Measurements from ENCODE around the gene DLG2.

The DLG2 gene

GRCh38 chr11:84034484-84034883 lies 1592.7 kb downstream of the DLG2 start:
- peaks cover 8% of the 10 kb centered on the region for H3K9me3 Mint-ChIP-seq
- H3K27ac Mint-ChIP-seq, result no peak overlapping the region
- H3K36me3 Mint-ChIP-seq (ENCODE audit: low read depth), result no peaks in the 10 kb centered on the region
- no peak overlapping the region for H3K4me3 Mint-ChIP-seq
- no peaks in the 10 kb centered on the region for H3K27me3 Mint-ChIP-seq (ENCODE audit: low read depth)
- TF ChIP-seq CTCF (IDR thresholded peaks at IDR 0.05; ENCODE audit: unreplicated experiment in 3 of 3), result no peak
- no peaks in the 10 kb centered on the region for H3K4me1 Mint-ChIP-seq

- no peaks in the 10 kb centered on the region for H3K27me3 Mint-ChIP-seq (ENCODE audit: low read depth)
- H3K36me3 Mint-ChIP-seq (ENCODE audit: low read depth), result no peaks in the 10 kb centered on the region
- no peak overlapping the region for H3K4me3 Mint-ChIP-seq
- no peak for TF ChIP-seq CTCF (IDR thresholded peaks at IDR 0.05; ENCODE audit: unreplicated experiment in 3 of 3)
- H3K4me1 Mint-ChIP-seq, result peaks cover 26% of the 10 kb centered on the region
- H3K9me3 Mint-ChIP-seq, result no peaks in the 10 kb centered on the region
- H3K27ac Mint-ChIP-seq, result no peak overlapping the region
These were observed 1602.9 kb downstream of the DLG2 start for GRCh38 chr11:84024266-84024665.

- H3K4me1 Mint-ChIP-seq, result peaks cover 26% of the 10 kb centered on the region
- no peak for TF ChIP-seq CTCF (IDR thresholded peaks at IDR 0.05; ENCODE audit: unreplicated experiment in 3 of 3)
- H3K27ac Mint-ChIP-seq, result peak overlapping the region; percentile 87 to 96 (median 93)
- H3K4me3 Mint-ChIP-seq, result peak overlapping the region in 2 of 3 experiments; percentile 20 to 26
- no peaks in the 10 kb centered on the region for H3K27me3 Mint-ChIP-seq (ENCODE audit: low read depth)
- H3K9me3 Mint-ChIP-seq, result no peaks in the 10 kb centered on the region
- H3K36me3 Mint-ChIP-seq (ENCODE audit: low read depth), result no peaks in the 10 kb centered on the region
These were observed 1604.4 kb downstream of the DLG2 start for GRCh38 chr11:84022695-84023094.

GRCh38 chr11:84022201-84022600 lies 1604.9 kb downstream of the DLG2 start:
- Mint-ChIP-seq H3K27ac (peak overlapping the region; percentile 87 to 96 (median 93)), H3K4me1 (peaks cover 26% of the 10 kb centered on the region), H3K9me3 (no peaks in the 10 kb centered on the region), H3K27me3 (ENCODE audit: low read depth) (no peaks in the 10 kb centered on the region), H3K4me3 (peak overlapping the region in 2 of 3 experiments; percentile 20 to 26), H3K36me3 (ENCODE audit: low read depth) (no peaks in the 10 kb centered on the region)
- TF ChIP-seq CTCF (IDR thresholded peaks at IDR 0.05; ENCODE audit: unreplicated experiment in 3 of 3), result no peak

DNA sequence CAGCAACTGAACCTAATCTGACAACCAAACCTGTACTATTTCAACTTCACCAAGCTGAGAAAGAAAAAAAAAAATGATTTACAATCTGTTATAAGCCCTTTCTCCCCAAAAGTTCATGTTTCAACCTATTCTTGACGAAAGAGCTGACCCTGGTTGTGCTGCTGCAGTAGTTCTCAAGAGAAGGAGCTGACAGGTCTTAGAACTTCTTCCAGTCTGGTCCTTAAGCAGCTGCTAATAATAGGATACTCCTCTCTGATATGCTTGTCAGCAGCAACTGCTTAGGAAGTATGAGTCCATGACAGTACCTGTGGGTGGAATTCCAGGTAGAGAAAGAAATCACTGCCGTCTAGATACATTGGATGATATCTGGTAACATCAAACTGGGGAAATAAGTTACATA lies 1605.9 kb downstream of the DLG2 start:
- no peak for TF ChIP-seq CTCF (IDR thresholded peaks at IDR 0.05; ENCODE audit: unreplicated experiment in 3 of 3)
- H3K36me3 Mint-ChIP-seq (ENCODE audit: low read depth), result no peaks in the 10 kb centered on the region
- peak overlapping the region in 1 of 3 experiments; percentile 31 for H3K4me3 Mint-ChIP-seq

GRCh38 chr11:84019571-84020194 lies 1607.5 kb downstream of the DLG2 start:
- H3K4me3 Mint-ChIP-seq, result no peak overlapping the region
- H3K9me3 Mint-ChIP-seq, result peaks cover 4% of the 10 kb centered on the region
- H3K4me1 Mint-ChIP-seq, result peaks cover 20% of the 10 kb centered on the region
- no peaks in the 10 kb centered on the region for H3K36me3 Mint-ChIP-seq (ENCODE audit: low read depth)
- no peak overlapping the region for H3K27ac Mint-ChIP-seq
- no peak for TF ChIP-seq CTCF (IDR thresholded peaks at IDR 0.05; ENCODE audit: unreplicated experiment in 3 of 3)
- peaks cover 5% of the 10 kb centered on the region for H3K27me3 Mint-ChIP-seq (ENCODE audit: low read depth)

More for the DNA sequence above, 1605.9 kb downstream of the DLG2 start:
- no peaks in the 10 kb centered on the region for H3K27me3 Mint-ChIP-seq (ENCODE audit: low read depth)
- H3K27ac Mint-ChIP-seq, result peak overlapping the region; percentile 30 to 96 (median 59)
- H3K9me3 Mint-ChIP-seq, result no peaks in the 10 kb centered on the region
- H3K4me1 Mint-ChIP-seq, result peaks cover 26% of the 10 kb centered on the region

Data from nephron (organoid).